DOHH2 (cell line): ENCODE data around the gene ITPRIP.

Experiments used
- CTCF ChIP-seq: fragments of 200-600 bp; sonication (generic); IDR thresholded peaks from one replicate; pipeline ENCODE4 v1.5.1; 2014; ENCODE audit warnings: antibody characterized with exemption, mild to moderate bottlenecking, low read depth, low read length; ENCODE audit not compliant: poor library complexity, severe bottlenecking
- EZH2phosphoT487 ChIP-seq: fragments of 200-600 bp; sonication (generic); IDR thresholded peaks from 2 replicates; pipeline ENCODE4 v1.6.1; 2017; ENCODE audit warnings: borderline replicate concordance, mild to moderate bottlenecking, antibody characterized with exemption, low read length, moderate library complexity, mixed read lengths

- TF ChIP-seq CTCF (no peak), EZH2phosphoT487 (no peak)
Measured at GRCh38 chr10:104317726-104318299, 20.5 kb downstream of the ITPRIP start.
